HepG2 (cell line): ENCODE measurements around the gene FGF19. TPM values are rescaled to one million over a fixed set of nuclear protein-coding genes. Genes with fewer than 3 reads are reported as not detected.

Experiments
- CC2D1A ChIP-seq: sonication (generic); formaldehyde crosslinking; IDR thresholded peaks from 2 replicates; pipeline ENCODE4 v1.8.1; 2023; ENCODE audit warnings: mild to moderate bottlenecking, missing genetic modification reagents
- HDAC1 ChIP-seq: sonication (generic); formaldehyde crosslinking; IDR thresholded peaks from 2 replicates; pipeline ENCODE4 v1.5.1; 2020; ENCODE audit warnings: mild to moderate bottlenecking, missing genetic modification reagents
- HIVEP1 ChIP-seq: sonication (generic); formaldehyde crosslinking; IDR thresholded peaks from 2 replicates; pipeline ENCODE4 v1.4.0; 2020; ENCODE audit warnings: mild to moderate bottlenecking, missing genetic modification reagents
- KDM6A ChIP-seq: IDR thresholded peaks from 2 replicates; pipeline ENCODE4 v1.6.1; 2016; ENCODE audit warnings: low read depth
- KLF11 ChIP-seq: IDR thresholded peaks from 2 replicates; pipeline ENCODE4 v1.6.1; 2016; ENCODE audit warnings: missing compliant biosample characterization
- NFE2L2 ChIP-seq: fragments of 150-350 bp; IDR thresholded peaks from 2 replicates; pipeline ENCODE4 v1.6.1; 2014; ENCODE audit warnings: low read length
- TP53 ChIP-seq: sonication (generic); formaldehyde crosslinking; conservative IDR thresholded peaks from 2 replicates; pipeline ENCODE4 v1.4.0; 2020; ENCODE audit warnings: missing genetic modification reagents
- ZFYVE20 ChIP-seq: sonication (generic); formaldehyde crosslinking; IDR thresholded peaks from 2 replicates; pipeline ENCODE4 v1.8.0; 2023; ENCODE audit warnings: low read depth, mild to moderate bottlenecking, moderate library complexity, missing genetic modification reagents, borderline replicate concordance
- ZMYM2 ChIP-seq: sonication (generic); formaldehyde crosslinking; IDR thresholded peaks from 2 replicates; pipeline ENCODE4 v1.8.0; 2022; ENCODE audit warnings: mild to moderate bottlenecking, missing genetic modification reagents
- ZNF331 ChIP-seq: sonication (generic); formaldehyde crosslinking; IDR thresholded peaks from 2 replicates; pipeline ENCODE4 v1.4.0; 2020; ENCODE audit warnings: missing genetic modification reagents
- ZNF512 ChIP-seq: sonication (generic); formaldehyde crosslinking; IDR thresholded peaks from 2 replicates; pipeline ENCODE4 v1.4.0; 2020; ENCODE audit warnings: mild to moderate bottlenecking, missing genetic modification reagents
- ZNF543 ChIP-seq: sonication (generic); formaldehyde crosslinking; IDR thresholded peaks from 2 replicates; pipeline ENCODE4 v1.4.0; 2020; ENCODE audit warnings: mild to moderate bottlenecking, missing genetic modification reagents
- ZNF646 ChIP-seq: sonication (generic); formaldehyde crosslinking; IDR thresholded peaks from 2 replicates; pipeline ENCODE4 v1.9.0; 2021; ENCODE audit warnings: mild to moderate bottlenecking, missing genetic modification reagents
- ZXDC ChIP-seq: sonication (generic); formaldehyde crosslinking; IDR thresholded peaks from 2 replicates; pipeline ENCODE4 v1.5.0; 2020; ENCODE audit warnings: mild to moderate bottlenecking, missing genetic modification reagents
- polyA plus RNA-seq, 8 experiments: library from polyadenylated mRNA; depleted of rRNA in 3 of 8; stranded (reverse) in 7 of 8; unstranded in 1 of 8; fragments of >200 nt; fragmentation: Illumina TruSeq in 4 of 8; extraction: Trizol in 4 of 8; gene quantifications; 2 replicates each; pipeline versions ENCODE4 v1.2.1 to v1.2.3, GENCODE V29; 2011 to 2016; ENCODE audit warnings: low read depth in 4 of 8, missing spikeins in 1 of 8, mixed read lengths in 1 of 8; ENCODE audit not compliant: insufficient read depth in 1 of 8
- total RNA-seq, 5 experiments: library from RNA; depleted of rRNA; stranded (reverse); fragments of >200 nt; fragmentation: Illumina TruSeq; extraction: Trizol; gene quantifications; 2 replicates each; pipeline ENCODE4 v1.2.3, GENCODE V29; 2016; ENCODE audit warnings: low read depth in 1 of 5

Gene FGF19
- total and polyA plus RNA-seq, 2 of the 13 experiments (the other 11 are each of a cell fraction or from before 2014, with no cell fraction given) = 0.07 TPM; not detected in 1

- TF ChIP-seq ZNF646 (CRISPR knock-in tag) (no peak), HDAC1 (CRISPR knock-in tag) (peak; percentile 55), ZMYM2 (CRISPR knock-in tag) (no peak), TP53 (no peak), ZNF512 (CRISPR knock-in tag) (no peak), CC2D1A (CRISPR knock-in tag) (no peak), ZFYVE20 (CRISPR knock-in tag) (no peak), ZNF331 (CRISPR knock-in tag) (peak; percentile 26; the same call in 1 of the 2 replicates), ZXDC (CRISPR knock-in tag) (no peak), ZNF543 (no peak), KDM6A (CRISPR knock-in tag) (peak; percentile 53; the same call in 1 of the 2 replicates), KLF11 (CRISPR knock-in tag) (no peak), NFE2L2 (no peak), HIVEP1 (CRISPR knock-in tag) (no peak)
Measured at GRCh38 chr11:69705901-69706787, 2.3 kb upstream of the FGF19 start (continued).
